T-helper 9 cell (primary cell): ENCODE measurements around the gene ZNRF3.

Experiments
- DNase-seq: peaks from one replicate; pipeline ENCODE4 v3.0.0-alpha.2; 2020

The ZNRF3 gene

DNA sequence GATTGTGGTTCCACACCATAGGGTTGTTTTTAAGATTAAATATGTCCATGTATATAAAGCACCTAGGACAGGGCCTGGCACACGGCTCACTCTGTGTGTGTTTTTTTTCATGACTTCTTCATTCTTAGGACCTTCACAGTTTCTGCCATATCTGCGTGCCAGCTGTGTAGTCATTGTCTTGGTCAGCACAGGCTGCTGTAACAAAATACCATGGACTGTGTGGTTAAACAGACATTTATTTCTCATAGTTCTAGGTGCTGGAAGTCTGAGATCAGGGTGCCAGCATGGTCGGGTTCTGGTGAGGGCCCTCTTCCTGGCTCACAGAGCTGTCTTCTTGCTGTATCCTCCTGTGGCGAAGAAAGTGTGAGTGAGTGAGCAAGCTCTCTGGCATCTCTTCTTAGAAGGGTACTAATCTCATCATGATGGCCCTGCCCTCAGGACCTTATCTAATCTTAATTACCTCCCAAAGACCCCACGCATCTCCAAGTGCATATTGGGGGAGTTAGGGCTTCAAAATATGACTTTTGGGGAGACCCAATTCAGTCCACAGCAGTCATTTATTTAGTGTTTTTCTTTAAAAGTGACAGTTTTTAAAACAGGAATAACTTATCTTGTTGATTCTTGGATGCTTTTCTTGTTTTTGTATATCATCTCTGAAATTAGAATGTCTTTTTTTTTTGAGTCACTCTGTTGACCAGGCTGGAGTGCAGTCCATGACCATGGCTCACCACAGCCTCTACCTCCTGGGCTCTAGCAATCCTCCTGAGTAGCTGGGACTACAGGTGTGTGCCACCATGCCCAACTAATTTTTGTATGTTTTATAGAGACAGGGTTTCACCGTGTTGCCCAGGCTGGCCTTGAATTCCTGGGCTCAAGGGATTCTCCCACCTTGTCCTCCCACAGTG is 70.9 kb downstream of the ZNRF3 start:
- no peak for DNase-seq

DNA sequence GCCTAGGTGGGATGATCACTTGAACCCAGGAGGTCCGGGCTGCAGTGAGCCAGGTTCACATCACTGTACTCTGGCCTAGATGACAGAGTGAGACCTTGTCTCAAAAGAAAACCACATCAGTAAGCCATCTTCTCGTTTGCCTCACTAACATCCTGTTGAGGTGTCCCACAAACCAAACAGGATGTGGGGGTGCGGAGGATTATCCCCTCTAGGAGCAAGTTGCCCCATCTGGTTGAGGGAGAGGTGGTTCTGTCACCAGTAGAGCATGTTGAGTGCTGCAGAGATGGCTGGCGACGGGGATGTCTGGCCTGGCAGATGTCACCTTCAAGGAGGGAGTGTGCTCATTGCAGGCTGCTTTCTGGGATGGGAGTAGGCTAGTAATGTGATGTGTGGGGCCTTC is 72.4 kb downstream of the ZNRF3 start:
- DNase-seq = peak; percentile 53

DNA sequence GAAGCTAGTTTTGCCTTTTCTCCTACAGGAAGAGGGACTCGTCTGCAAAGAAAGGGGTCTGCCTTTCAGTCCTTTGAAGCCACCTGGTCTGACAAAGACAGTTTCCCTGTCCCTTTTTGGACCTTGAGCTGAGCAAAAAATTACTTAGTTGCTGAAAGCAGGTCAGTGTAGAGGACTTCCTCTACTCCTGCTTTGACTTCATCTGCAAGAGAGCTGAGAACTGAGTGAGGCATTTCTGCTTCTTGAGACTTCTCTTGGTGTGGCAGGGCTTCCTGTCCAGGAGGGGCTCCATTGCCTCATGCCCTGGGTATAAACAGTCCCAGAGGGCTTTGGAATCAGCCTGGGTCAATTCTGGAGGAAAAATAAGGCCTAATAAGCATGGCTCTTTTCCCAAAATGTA is 73.1 kb downstream of the ZNRF3 start:
- no peak for DNase-seq

DNA sequence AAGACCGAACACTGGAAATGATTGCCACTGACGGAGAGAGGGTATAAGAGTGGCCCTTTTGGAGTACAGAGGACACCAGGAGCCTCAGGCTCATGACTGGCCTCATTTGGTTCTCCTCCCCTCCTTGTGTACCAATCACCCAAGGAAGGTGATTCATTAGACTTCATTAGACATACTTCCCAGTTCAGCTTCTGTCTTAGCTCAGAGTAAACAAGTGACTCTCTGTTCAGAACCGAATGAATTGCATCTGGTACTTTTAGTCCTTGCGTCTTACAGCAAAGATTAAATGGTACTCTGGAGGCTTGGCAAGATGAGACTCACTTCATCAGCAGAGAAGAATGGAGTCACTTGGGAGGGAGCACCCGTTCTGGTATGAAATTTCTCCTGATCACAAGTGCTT is 75.2 kb downstream of the ZNRF3 start:
- no peak for DNase-seq

DNA sequence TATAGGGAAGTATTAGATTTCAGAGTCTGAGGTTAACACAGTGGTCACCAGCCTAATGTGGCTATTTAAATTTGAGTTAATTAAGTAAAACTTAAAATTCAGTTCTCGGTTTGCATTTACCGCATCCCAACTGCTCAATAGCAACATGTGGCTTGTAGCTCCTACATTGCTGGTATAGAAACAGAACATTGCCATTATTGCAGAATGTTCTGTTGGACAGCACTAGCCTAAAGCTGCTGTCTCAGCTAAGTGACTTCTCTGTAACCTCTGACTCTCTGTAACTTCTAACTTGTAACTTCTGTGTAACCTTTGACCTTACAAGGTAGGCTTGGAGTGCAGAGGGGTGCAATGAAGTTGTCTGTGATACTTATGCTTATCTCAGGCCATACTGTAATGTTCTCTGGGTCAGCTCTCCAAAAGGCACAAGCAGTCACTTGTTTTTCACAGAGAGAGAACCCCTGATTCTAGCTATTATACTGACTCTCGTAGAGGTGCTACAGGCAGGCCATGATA is 78.7 kb downstream of the ZNRF3 start:
- DNase-seq = no peak

DNA sequence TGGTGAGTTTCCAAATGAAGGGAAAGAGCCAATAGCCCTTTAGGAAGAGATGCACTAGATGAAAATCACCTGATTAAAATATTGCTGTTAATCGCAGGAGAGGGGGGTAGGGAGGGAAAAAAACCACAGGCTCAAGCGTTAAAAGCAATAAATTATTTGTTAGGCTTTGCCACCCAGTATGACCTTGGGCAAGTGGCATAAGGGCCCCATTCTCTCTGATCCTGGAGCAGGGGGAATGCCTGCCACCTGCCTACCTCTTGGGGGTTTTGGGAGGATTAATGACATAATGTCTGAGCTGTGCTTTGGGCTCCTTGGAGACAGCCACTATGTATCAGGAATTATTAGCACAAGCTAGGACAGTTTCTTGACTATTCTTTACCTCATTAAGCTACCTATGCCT is 80.0 kb downstream of the ZNRF3 start:
- no peak for DNase-seq

DNA sequence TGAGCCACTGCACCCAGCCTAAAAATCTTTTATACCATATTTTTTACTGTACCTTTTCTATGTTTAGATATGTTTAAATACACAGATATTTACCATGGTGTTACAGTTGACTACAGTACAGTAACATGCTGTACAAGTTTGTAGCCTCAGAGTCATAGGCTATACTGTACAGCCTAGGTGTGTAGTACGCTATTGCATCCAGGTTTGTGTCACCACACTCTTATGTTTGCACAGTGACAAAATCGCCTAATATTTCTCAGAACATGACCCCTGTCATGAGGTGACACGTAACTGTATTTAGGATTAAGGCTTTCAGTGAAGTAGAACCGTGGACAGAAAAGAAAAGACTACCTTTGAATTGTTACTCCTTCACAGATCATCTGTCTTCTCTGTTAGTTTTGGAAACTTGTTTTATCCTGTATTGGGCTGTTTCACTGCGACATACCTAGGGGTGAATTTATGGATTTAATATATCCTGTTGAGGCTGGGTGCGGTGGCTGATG is 83.8 kb downstream of the ZNRF3 start:
- DNase-seq = no peak

DNA sequence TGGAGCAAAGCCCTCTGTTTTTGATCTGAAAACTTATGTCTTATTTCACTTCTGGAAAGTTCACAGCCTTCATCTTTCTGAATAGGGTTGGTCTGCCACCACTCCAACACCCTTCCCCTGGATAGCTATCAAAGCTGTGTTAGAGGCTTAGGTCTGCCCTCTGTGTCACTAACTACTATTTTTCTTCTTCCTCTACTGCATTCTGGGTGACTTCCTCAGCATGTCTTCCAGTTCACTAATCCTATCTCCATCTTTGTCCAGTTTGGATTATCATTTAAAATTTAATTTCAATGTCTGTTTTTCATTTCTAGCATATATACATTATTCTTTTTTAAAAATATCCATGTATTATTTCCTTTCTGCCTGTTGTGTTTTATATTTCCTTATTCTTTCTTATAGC is 84.6 kb downstream of the ZNRF3 start:
- no peak for DNase-seq

DNA sequence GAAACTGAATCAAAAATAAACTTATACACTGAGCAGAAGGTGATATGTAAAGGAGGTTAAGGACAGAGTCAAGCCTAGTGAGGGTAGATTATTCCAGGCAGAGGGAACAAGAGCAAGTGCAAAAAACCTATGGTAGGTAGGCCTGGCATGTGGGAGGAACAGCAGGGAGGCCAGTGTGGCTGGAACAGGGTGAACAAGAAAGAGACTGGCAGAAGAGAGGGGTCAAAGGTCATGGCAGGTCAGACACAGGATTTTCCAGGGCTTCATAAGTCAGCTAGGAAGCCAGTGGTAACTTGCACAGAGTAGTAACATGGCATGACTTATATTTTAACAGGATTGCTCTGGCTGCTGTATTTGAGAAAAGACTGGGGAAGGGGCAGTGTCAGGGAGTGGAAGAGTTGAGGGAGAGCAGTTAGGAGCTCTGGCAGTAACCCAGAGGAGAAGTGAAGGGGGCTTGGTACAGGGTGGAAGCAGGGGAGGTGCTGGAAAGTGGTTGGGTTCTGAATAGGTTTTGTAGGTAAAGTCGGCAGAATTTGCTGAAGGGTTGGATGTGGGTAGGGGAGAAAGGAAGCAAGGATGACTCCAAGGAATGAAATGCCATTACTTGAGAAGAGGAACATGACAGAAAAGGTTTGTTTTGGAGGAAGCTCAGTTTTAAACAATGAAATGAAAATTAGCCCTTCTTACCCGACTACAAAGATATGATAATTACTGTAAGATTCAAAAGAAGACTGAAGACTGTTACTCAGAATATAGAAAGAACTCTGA is 86.2 kb downstream of the ZNRF3 start:
- DNase-seq = no peak

DNA sequence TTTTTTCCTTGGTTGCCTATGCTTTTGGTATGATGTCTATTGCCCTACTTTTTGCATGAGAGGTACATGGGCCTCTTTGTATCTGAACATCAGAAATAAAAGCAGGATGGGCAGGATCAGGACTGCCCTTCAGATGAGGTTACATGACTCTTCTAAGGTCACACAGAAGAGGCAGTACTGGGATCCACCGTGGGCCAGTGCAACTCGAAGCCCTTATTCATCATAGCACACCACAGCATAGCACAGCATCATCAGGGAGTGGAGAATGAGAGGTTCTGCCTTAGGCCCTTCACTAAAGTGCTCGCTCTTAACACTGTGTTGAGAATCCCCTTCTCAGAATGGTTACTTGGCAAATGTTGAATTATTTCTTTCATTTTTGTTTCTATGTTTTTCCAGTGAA is 90.0 kb downstream of the ZNRF3 start:
- no peak for DNase-seq

DNA sequence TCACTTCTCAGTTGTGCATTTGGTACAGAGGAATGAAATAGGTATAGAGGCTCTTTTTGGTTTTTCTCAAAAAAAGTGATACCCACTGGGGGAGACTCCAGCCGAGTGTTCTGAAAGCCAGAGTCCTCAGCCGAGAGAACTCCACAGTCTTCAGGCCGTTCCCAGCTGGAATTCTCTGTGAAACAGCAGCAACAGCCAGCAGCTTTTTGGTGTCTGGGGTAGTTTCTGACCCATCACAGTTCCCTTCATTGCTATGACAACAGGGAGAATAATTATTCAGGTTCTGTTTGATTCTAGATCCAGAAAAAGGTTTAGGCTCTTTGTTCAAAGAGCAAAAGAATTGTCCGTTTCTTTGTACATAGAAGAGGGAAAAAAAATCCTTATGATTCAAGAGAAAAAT is 93.7 kb downstream of the ZNRF3 start:
- no peak for DNase-seq

DNA sequence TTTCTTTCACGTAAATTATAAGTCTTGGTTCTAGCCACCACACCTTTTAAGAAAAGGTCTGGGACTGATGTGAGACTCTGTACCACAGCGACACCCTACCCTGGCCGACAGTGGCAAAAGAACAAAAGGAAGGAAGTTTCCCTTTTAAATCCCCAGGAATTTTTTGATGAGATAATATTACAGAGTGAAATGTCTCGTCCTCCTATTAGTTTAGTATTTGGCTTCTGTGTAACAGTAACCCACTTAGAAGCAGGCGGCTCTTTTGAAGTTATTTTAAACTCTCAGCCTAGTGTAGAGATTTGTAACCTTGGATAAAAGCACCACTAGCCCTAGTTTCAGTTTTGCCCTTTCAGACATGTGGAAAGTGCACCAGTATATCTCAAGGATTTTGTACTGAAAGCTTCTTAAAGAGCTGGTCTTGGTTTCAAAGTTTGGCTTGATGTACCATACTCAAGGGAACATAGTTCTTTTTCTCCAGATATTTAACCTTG is 94.2 kb downstream of the ZNRF3 start:
- DNase-seq = no peak

DNA sequence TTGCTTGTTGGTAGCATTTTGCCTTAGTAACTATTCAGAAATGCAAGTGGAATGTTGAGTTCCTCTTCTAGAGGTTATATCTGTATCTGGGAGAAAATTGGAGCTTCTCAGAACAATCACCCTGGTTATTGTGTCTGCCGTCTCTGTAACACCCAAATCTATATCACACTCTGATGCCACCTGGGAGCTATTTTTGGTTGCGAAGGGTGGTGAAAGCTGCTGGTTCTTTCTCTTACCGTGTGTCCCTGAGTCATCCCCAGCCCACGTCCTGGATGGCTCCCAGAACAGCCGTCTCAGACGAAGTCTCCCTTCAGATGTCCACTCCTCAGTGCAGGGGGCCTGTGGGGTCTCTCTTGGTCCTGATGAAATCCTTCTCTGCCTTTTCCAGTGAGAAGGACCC is 94.8 kb downstream of the ZNRF3 start:
- no peak for DNase-seq

DNA sequence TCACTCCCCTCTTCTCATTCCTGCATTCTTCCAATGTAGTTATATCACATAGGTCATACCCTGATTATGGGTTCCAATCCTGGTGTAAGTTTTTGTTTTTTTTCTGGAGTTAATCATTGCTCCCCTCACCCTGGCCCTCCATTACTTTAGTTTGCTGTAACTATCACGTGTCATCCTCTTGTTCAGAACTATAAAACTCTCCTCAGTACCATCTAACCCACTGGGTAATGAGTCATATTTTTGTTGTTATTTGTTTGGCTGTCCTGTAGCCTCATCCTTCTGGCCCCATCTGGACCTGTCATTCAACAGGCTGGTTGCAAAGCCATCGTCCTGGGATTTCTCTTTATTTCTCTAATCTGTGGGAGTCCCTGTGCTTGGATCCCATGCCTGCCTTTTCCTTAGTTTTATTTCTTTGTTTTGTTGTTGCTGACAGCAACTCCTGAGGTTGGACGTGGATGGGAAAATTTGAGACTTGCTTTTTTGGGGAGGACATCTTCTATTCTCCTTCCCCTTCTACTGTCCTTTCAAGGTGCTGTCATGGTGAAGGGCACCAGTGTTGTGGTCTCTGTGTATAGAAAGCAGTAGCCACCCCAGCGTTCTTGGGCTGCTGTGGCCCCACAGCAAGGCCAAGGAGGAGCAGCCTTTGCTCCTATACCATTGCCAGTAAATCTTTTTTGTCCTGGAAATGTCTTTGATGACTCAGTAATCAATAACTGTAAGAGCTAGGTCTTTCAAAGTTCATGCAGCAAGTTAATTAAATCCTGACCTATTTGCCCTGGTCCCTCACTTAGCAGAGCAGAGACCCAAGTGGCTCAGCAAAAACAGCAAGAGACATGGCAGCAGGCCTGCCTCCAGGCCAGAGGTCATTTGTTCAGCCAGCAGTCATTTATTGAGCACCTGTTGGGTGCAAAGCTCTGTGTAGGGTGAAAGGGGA is 95.8 kb downstream of the ZNRF3 start:
- no peak for DNase-seq

DNA sequence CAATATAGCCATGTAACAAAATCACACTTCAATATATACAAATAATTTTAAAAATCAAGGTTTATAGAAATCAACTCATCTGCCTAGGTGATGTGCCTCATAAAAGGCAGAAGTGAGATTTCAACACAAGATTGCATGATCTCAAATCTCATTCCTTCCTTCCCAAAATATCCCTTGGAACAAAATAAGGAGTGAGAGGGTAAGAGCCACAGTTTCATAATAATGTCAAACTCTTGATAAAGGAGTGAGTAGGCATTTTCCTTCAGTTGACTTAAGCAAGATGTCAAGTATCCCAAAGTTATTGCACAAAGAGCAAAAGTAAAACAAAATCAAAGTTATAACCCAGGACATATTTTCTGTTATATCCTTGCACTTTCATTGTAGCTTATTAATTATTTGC is 97.0 kb downstream of the ZNRF3 start:
- DNase-seq = no peak

DNA sequence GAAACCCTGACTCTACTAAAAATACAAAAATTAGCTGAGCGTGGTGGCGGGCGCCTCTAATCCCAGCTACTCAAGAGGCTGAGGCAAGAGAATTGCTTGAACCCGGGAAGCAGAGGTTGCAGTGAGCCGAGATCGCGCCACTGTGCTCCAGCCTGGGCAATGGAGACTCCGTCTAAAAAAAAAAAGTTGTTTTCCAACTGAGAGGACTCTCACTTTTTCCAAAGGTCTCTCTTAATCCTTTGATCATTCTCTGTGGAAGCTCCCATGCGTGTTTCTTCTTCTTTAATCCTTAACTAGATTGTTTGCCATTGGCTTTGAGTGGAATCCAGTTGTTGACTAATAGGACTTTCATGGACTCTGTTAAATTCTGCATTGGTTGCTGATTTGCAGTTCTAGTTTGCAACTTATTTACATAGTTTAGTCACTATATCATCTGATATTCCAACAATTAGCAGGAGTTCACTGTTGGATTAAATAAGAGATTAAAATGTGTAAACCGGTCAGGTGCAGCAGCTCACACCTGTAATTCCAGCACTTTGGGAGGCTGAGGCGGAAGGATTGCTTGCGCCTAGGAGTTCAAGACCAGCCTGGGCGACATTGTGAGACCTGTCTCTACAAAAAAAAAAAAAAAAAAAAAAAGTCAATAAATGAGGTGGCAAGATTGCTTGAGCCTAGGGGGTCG is 98.6 kb downstream of the ZNRF3 start:
- no peak for DNase-seq

DNA sequence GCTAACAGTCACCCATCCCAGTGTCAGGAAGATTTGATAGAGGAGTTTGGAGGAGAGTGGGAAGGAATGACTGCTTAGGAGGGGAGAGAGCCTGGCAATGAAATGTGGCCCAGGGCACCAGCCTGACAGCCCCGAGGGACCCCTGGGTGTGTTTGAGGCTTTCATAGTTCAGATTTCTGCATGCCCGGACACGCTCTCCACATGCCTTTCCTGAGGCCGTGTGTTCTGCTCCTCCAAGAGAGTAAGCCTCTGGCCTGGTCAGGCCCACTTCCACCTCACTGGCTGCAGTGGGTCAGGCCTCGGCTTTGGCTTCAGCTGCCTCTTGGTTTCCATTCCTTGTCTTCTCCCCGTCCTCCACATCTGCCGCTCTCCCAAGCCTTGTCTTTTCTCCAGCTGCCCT is 99.8 kb downstream of the ZNRF3 start:
- no peak for DNase-seq

DNA sequence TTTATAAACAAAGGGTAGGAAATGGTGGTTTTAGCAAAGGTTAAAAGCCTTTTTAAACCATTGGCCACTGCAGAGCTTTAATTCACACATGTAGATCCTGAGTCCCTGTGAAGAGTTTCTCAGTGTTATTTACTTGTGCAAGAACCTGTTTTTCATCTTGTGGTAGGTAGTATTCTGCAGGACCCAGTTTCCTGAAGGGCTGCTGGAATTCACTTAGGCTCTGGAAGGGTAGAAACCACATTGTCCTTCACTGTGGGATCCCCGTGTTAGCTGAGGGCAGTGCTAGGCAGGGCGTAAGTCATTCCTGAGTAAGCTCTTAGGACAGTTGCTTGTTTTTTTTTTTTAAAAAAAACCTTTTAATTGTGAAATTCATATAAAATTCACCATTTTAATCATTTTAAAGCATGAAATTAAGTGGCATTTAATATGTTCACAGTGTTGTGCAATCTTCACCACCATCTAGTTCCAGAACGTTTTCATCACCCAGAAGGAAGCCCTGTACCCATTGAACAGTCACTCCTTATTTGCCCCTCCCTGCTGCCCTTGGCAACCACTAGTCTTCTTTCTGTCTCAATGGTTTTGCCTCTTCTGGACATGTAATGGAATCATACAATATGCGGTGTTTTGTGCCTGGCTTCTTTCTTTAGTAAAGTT is 100.5 kb downstream of the ZNRF3 start:
- no peak for DNase-seq

DNA sequence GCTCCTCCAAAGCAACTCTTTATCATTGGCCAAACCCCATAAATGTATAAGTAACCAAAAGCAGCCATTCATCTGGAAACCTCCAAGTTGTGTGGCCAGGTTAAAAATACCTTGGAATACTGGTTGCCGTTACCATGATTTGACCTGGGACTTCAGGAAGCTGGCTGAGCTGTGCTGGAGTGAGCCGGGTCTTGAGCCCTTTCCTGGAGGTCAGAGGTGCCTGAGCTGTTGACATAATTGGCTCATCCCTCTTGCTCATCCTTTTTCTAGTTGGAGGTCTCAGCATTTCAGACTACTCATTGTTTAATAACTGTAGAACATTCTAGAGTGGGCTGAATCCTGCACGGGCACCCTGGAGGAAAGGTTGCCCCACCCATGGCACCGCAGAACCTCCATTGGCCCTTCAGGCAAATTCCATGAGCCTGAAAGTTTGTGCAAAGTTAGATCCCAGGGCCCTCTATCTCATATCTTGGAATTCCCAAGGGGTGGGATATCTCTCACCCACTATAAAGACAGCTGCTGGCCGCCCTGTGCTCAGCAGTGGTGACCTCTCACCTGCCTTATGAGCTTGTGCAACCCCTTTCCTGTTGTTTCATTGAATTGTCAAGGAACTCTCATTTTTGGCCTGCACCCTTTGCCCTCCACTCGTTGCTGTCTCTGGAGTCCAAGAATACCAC is 101.2 kb downstream of the ZNRF3 start:
- no peak for DNase-seq

DNA sequence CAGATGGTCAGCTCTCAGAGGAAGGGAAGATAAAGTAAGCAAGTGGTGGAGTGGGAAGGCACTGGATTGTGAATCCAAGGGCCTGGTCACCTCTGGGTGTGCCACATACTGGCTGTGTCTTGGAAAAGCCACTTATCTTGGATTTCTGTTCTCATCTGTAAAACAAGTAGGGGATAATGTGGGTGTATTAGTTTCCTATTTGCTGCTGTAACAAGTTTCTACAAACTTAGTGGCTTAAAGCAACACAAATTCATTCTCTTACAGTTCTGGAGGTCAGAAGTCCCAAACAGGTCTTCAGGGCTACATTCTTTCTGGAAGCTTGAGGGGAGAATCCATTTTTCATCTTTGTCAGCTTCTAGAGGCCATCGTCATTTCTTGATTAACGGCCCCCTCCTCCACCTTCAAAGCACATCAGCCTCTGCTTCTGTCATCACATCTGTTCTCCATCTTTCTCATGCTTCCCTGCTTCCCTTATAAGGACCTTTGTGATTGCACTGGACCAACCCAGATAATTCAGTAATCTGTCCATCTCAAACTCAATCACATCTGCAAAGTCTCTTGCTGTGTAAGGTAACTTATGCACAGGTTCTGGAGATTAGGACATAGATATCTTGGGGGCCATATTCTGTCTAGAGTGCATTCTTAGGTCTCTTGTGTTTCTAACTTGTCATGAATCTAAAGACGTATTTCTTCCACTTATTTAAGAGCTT is 102.4 kb downstream of the ZNRF3 start:
- DNase-seq = no peak
